GM20000 (cell line): ENCODE data around the gene NAA40.

ENCODE experiments used
- DNase-seq: peaks from one replicate; pipeline ENCODE4 v3.0.0; 2012; ENCODE audit warnings: low spot score
- CTCF ChIP-seq: IDR thresholded peaks from 2 replicates; pipeline ENCODE4 v1.5.1; 2012; ENCODE audit warnings: mild to moderate bottlenecking, control low read depth; ENCODE audit errors: extremely low read depth, missing control alignments

The NAA40 gene

GRCh38 chr11:63901660-63902059 lies 37.1 kb upstream of the NAA40 start:
- no peak for TF ChIP-seq CTCF

GRCh38 chr11:63903884-63904283 lies 34.9 kb upstream of the NAA40 start:
- TF ChIP-seq CTCF, result no peak
- DNase-seq, result no peak

More at GRCh38 chr11:63901660-63902059, 37.1 kb upstream of the NAA40 start:
- DNase-seq, result no peak

- no peak for DNase-seq
- TF ChIP-seq CTCF, result no peak
Observed at GRCh38 chr11:63904743-63905142, 34.1 kb upstream of the NAA40 start.

- TF ChIP-seq CTCF, result no peak
- no peak for DNase-seq
Observed at GRCh38 chr11:63905179-63905578, 33.6 kb upstream of the NAA40 start.

GRCh38 chr11:63906087-63906486 lies 32.7 kb upstream of the NAA40 start:
- DNase-seq, result no peak
- no peak for TF ChIP-seq CTCF

GRCh38 chr11:63906585-63906984 lies 32.2 kb upstream of the NAA40 start:
- TF ChIP-seq CTCF, result no peak
- DNase-seq, result peak; percentile 70

GRCh38 chr11:63907063-63907462 lies 31.7 kb upstream of the NAA40 start:
- TF ChIP-seq CTCF, result no peak
- peak; percentile 17 for DNase-seq
